NCI-H1436 treated with DMSO at 0.1 percent for 48 hours (cell line): ENCODE data around the gene PLAAT3.
"Not testable (repeated sequence)": the region's sequence is repeated elsewhere in the genome, so short reads cannot be mapped to it uniquely, and the experiment has no call there.

Source experiments
- DNase-seq: peaks from one replicate; lab custom pipeline; 2025; lab: John Stamatoyannopoulos, UW

The PLAAT3 gene

DNA sequence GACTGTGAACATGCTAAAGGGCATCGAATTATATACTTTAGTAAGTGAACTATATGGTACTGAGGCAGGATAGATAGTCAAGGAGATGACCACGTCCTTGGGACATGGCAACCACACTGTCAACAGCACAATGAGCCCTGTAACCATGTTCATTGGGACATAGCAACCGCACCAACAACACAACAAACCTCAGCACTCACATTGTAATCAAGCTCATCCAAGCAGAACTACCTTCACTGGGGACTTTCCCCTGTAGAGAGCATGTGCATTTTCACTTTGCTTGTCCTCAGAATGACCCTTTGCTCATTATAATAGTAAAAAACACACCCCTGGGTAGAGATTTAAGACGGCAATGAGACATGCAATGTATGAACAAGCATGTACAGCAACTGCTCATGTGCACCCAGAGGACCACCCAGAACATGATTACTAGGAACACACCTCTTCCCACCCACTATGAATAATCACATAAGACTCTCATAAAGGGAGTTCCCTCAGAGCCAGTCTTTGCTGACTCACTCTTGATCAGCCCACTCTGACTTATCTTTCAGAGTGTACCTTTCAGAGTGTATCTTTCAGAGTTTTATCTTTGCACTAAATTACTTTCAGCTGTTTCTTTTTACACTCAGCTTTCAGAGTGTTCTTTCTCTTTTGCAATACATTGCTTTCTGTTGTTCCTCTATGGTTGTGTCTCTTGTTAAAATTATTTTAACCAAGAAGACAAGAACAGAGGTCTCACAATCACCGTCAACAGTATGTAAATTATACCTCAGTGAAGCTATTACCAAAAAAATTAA, 47.0 kb downstream of the PLAAT3 start:
- peak; percentile 28 for DNase-seq

DNA sequence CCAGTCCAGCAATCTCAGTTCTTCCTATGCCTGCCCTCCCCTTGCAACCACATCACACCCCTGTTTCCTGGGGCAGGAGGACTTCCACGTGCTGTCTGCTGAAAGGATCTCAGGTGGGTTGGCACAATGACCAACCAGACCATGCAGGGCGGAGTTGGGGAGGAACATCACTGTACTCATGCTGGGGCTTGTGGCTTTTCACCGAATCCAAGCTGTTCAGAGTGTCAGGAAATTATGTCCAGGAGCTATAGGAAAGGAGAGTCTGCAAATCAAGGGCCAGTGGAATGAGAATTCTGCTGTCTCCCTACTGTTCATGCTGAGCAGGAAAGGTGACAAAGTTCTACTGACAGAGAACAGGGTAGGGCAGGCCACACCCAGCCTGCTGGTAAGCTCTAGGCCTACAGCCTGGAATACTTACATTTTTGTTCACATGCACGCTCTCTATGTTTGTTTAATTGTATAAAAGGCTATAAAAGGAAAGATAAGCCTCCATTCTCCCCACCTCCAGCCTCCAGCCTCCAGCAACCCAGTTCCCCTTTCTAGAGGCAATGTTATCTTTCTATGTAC, 49.4 kb downstream of the PLAAT3 start:
- DNase-seq, result no peak

GRCh38 chr11:63564056-63564774, 50.0 kb downstream of the PLAAT3 start:
- no peak for DNase-seq

- DNase-seq, result no peak
Measured at GRCh38 chr11:63563201-63564055, 50.8 kb downstream of the PLAAT3 start, which contains the start of gene PLAAT2. TSS of gene PLAAT2 (minus strand) at chr11:63563379. CDS start at chr11:63563324, 55 bp downstream.

- DNase-seq, result no peak
Measured at GRCh38 chr11:63560506-63561180, 53.6 kb downstream of the PLAAT3 start.

DNA sequence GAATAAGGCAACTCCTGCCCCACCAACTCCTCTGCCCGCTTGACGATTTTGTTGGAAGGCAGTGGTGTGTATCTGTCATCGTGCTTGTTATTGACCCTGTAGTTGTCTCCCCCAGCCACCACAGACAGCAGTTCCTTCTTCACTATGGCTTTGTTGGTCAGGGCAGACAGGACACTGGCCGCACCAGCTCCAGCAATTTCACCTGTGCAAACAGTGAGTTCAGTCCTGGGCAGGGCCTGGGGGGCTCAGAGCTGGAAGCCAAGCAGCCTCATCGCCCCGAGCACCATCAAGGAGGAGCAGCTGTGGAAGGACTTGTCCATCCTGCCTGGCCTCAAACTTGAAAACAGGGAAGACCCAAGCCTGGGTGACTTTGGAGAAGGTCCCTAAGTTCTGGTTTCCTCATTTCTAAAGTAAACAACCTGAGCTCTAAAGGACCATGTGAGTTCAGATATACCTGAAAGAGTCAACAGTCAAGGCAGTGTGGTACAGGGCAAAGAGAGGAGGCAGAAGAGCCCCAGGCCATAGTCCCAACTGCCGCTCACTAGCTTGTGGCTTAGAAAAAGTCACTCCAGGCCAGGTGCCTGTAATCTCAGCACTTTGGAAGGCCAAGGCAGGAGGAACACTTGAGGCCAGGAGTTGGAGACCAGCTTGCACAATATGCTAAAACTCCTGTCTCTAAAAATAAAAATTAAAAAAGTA, 55.6 kb downstream of the PLAAT3 start:
- DNase-seq, result no peak

- DNase-seq, result no peak
Measured at GRCh38 chr11:63557570-63557969, 56.7 kb downstream of the PLAAT3 start.

GRCh38 chr11:63556404-63557013, 57.7 kb downstream of the PLAAT3 start:
- no peak for DNase-seq

DNA sequence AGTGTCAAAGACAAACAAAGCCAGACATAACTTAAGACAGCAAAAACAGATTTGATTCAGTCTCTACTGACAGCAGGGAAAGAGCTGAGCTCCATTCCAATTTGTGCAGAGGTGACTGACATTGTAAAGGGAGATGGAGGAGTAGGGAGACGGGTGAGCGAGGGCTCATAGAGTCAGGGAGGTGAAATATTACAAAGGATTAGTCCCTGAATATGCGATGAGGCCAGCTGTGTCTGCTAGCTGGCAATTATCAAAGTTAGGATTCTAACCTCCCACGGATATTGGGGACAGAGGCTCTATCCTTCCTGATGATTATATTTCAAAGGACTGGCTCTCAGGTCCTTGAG, 59.4 kb downstream of the PLAAT3 start:
- no peak for DNase-seq

DNA sequence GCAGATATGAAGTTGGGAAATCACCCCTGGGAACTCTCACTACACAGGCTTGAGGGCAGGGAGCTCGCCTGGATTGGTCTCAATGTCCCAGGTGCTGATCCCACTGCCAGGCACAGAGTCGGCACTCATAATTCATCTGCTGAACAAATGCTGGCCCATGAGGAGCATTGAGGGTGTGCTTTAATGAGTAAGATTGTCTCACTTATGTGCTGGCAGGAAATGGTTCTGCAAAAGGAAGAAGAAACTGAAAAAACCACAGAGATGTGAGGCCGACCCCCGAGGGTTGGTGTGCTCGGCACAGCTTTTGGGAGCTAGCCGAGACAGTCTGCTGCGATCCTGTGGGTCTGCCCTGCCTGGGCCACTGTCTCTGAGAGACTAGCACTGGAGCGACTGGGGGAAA, 60.5 kb downstream of the PLAAT3 start:
- no peak for DNase-seq

DNA sequence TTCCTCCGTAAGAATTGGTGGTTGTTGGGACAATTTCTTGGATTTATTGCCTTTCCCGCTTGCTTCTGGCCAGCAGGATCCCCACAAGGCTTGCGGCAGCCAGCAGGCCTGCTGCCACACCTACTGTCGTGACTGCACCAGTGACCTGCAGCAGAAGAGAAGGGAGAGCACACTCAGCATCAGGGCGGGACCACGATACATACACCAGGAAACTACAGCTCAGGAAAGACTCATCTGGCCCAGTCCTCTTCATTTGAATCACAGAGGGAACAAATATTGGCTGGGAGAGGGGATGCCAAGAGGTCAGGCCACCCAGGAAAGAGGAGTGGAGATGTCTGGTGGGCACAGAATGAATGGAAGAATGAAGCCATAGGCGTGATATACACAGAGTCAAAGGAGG, 61.3 kb downstream of the PLAAT3 start:
- DNase-seq, result no peak

- no peak for DNase-seq
Measured at GRCh38 chr11:63551889-63552266, 62.4 kb downstream of the PLAAT3 start.

- no peak for DNase-seq
Measured at GRCh38 chr11:63551091-63551888, 62.9 kb downstream of the PLAAT3 start.

GRCh38 chr11:63550156-63550700, 64.0 kb downstream of the PLAAT3 start:
- not testable (repeated sequence) for DNase-seq

DNA sequence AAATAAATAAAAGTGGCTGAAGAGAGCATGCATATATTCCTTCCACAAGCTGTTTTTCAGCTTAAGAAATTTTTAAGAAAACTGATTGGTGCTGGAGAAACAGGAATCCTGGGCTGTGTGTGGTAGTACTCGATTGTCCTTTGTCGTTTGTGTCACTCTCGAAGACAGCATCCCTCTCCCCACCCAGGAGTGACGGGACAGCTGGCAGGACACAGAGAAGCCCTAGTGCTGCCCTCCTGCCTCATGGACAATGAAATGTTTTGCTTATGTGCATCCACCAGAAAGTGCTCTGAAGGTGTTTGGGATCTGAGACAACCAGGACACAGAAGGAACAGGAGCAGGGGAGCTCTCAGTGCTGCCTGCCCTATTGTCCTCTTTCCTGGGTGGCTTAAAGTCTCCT, 64.8 kb downstream of the PLAAT3 start:
- DNase-seq, result no peak

DNA sequence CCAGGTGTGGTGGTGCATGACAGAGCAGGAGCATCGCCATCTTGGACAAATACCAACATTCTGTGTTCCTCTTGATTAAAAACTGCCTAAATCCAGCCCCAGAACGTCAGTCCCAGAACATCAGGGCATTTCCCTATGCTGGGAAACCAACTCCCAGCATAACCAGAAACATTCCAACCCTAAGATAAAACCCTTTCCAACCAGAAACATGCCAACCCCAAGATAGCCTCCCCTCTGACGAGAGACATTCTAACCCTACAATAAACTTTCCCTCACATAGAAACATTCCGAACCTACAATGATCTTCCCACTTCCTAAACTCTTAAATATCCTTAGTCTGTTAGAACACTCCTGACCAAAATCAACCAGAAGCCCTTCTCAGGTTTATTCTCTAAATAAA, 66.1 kb downstream of the PLAAT3 start:
- DNase-seq, result no peak

- no peak for DNase-seq
Measured at GRCh38 chr11:63547061-63547460, 67.2 kb downstream of the PLAAT3 start.

GRCh38 chr11:63543711-63544110, 70.5 kb downstream of the PLAAT3 start:
- no peak for DNase-seq

DNA sequence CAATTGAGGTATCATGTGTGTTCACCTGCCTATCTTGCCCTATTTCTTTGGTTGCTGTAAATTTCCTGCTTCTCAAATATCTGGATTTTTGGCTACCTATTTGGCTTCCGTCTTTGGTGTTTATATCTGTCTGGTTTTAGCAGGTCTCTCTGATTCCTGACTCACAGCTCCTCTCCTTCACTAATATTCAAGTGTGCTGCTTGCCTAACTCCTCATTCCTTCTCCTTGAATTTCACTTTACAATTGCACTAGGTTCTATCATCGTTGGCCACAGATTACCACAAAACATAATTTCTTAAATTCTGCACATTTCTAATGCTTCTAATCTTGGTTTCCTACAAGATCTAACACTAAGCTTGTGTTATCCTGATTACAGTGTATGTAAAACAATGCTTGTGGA, 71.7 kb downstream of the PLAAT3 start:
- not testable (repeated sequence) for DNase-seq
